IPS-18c (cell line): ENCODE data around the gene INO80D.
"Not testable (repeated sequence)": the region's sequence is repeated elsewhere in the genome, so short reads cannot be mapped to it uniquely, and the experiment has no call there.

ENCODE experiments used
- H3K4me3 ChIP-seq: 2 replicates; pipeline ENCODE4 v1.7.0; 2013; ENCODE audit warnings: low read depth, mild to moderate bottlenecking, low read length, moderate library complexity; ENCODE audit not compliant: insufficient read depth
- H3K9me3 ChIP-seq: one replicate; pipeline ENCODE4 v1.6.1; 2013; ENCODE audit warnings: mild to moderate bottlenecking, low read length, moderate library complexity; ENCODE audit not compliant: control insufficient read depth, insufficient read depth

The INO80D gene

GRCh38 chr2:206085742-206086445 lies at the start of gene INO80D:
TSS of gene INO80D (minus strand) at chr2:206086174. CDS start at chr2:206063016, 23,158 bp downstream.
- H3K4me3 ChIP-seq: peak within 1 kb of the TSS; percentile 80
- H3K9me3 ChIP-seq: no peaks in the 10 kb centered on the region

GRCh38 chr2:206127656-206128055 lies 41.7 kb upstream of the INO80D start:
- no peak overlapping the region for H3K4me3 ChIP-seq
- no peaks in the 10 kb centered on the region for H3K9me3 ChIP-seq

GRCh38 chr2:206125901-206126300 lies 39.9 kb upstream of the INO80D start:
- Histone ChIP-seq H3K4me3 (no peak overlapping the region), H3K9me3 (peaks cover 2% of the 10 kb centered on the region)

- not testable (repeated sequence) for H3K4me3 ChIP-seq
Observed at GRCh38 chr2:206122569-206122968, 36.6 kb upstream of the INO80D start.

DNA sequence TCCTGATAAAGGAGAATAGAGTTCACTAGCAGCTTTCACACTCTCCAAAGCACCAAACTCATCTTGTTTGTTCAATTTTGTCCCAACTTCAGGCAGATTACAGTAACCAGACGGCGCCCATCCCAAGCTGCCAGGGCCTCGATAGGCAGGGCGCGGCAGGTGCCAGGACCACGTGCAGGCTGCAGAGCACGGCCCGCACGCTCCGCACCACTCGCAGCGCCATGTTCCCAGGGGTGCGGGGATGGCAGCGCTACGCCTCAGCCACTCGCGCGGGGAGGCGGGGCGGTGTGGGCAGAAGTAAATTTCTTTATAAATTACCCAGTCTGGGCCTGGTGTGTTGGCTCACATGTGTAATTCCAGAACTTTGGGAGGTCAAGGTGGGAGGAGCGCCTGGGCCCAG lies 30.3 kb upstream of the INO80D start:
- Histone ChIP-seq H3K4me3 (no peak overlapping the region), H3K9me3 (peaks cover 2% of the 10 kb centered on the region)

More at GRCh38 chr2:206122569-206122968, 36.6 kb upstream of the INO80D start:
- not testable (repeated sequence) for H3K9me3 ChIP-seq

DNA sequence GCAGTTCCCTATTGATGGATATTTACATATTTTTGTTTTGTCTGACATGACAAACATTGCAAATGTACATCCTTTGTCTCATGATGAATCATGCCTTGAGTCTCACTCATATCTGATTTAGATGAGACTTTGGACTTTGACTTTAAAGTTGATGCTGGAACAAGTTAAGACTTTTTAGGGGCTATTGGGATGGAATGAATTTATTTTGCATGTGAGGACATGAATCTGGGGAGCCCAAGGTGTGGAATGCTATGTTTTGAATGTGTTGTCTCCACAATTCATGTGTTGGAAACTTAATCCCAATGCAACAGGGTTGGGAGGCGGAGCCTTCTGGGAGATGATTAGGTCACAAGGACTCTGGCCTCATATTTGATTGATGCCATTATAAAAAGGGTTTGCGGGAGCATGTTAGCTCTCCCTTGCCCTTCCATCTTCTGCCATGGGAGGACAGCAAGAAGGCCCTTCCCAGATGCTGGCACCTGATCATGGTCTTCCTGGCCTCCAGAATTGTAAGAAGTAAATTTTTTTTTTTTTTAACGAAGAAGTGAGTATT lies 29.1 kb upstream of the INO80D start:
- H3K4me3 ChIP-seq: no peak overlapping the region
- H3K9me3 ChIP-seq: peaks cover 2% of the 10 kb centered on the region

GRCh38 chr2:206112846-206113547 lies 27.0 kb upstream of the INO80D start:
- no peak overlapping the region for H3K4me3 ChIP-seq
- peaks cover 2% of the 10 kb centered on the region for H3K9me3 ChIP-seq

DNA sequence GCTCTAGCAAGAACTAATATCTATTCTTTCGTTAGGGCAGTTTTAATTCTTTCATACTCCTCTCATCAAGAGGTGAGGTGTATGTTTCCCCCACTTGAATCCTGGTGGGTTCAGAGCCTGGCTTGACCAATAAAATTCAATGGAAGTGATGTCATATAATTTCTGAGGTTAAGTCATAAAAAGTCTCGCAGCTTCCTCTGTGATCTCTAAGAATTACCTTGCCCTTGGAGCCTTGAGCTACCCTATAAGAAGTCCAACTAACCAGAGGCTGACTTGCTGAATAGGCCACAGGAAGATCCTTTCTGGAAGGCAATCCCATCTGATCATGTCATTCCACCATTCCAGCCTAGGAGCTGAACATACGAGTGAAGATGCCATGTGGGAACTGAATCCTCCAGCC lies 26.1 kb upstream of the INO80D start:
- Histone ChIP-seq H3K9me3 (peaks cover 2% of the 10 kb centered on the region), H3K4me3 (no peak overlapping the region)

GRCh38 chr2:206108713-206109112 lies 22.7 kb upstream of the INO80D start:
- H3K9me3 ChIP-seq: peaks cover 2% of the 10 kb centered on the region

GRCh38 chr2:206105541-206105940 lies 19.6 kb upstream of the INO80D start:
- no peak overlapping the region for H3K4me3 ChIP-seq
- H3K9me3 ChIP-seq: peaks cover 2% of the 10 kb centered on the region

More at GRCh38 chr2:206108713-206109112, 22.7 kb upstream of the INO80D start:
- no peak overlapping the region for H3K4me3 ChIP-seq

- no peak overlapping the region for H3K4me3 ChIP-seq
- H3K9me3 ChIP-seq: peaks cover 2% of the 10 kb centered on the region
Observed at GRCh38 chr2:206105038-206105437, 19.1 kb upstream of the INO80D start.

DNA sequence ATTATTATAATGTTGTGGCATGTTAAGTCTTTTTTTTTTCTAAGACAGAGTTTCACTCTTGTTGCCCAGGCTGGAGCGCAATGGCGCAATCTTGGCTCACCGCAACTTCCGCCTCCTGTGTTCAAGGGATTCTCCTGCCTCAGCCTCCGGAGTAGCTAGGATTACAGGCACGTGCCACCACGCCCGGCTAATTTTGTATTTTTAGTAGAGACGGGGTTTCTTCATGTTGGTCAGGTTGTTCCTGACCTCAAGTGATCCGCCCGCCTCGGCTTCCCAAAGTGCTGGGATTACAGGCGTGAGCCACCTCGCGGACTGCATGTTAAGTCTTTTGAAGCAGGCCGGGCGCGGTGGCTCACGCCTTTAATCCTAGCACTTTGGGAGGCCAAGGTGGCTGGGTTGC lies 12.9 kb upstream of the INO80D start:
- H3K4me3 ChIP-seq, H3K9me3 ChIP-seq: not testable (repeated sequence)

- H3K4me3 ChIP-seq: no peak overlapping the region
- H3K9me3 ChIP-seq: no peaks in the 10 kb centered on the region
Observed at GRCh38 chr2:206098471-206098870, 12.5 kb upstream of the INO80D start.

DNA sequence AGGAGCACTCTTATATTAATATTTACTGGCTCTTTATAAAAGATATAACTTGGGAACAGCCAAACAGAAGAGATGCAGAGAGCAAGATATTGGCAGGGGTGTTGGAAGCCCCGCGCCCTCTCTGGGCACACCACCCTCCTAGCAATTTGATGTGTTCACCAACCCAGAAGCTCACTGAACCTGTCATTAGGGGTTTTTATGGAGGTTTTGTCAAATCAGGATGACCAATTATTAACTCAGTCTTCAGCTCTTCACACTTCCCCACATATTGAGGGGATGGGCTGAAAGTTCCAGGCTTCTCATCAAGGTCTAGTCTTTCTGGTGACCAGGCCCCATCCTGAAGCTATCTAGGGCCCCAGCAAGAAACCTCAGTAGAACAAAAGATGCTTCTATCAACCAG lies 10.9 kb upstream of the INO80D start:
- Histone ChIP-seq H3K9me3 (no peaks in the 10 kb centered on the region), H3K4me3 (no peak overlapping the region)

DNA sequence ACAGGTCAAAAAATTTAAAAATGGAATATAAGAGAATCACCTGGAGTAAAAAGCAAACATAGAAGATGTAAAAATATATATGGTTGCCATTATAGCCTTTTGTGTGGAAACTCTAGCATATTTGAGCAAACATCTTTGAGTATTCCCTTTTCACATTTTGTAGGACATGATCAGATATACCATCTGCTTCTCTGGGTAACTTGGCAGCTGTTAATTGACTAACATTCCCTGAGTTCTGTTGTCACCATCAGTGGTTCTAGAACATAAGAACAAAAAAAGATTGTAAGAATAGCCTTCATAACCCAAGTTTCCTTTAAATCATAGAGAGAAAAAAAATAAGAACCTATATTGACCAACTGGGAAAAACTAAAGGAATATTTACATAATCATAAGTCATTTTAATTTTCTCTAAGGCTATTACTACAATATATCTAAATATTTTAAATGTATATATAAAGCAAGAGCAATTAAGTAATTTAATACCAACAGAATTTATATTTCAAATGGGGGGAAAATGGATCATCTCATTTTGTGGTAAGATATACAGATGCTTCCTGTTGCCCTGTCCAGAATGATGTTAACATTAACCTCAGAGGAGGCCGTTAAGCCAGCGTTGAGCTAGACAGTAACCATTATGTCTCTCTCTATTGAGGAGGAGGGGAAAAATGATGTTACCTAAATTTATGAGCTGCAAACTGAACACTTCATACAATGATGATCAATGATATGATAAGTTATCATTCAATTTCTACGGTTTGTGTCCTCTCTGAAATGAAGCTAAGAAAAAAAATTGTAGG lies 9.8 kb upstream of the INO80D start:
- Histone ChIP-seq H3K4me3 (no peak overlapping the region), H3K9me3 (no peaks in the 10 kb centered on the region)

- no peaks in the 10 kb centered on the region for H3K9me3 ChIP-seq
- no peak overlapping the region for H3K4me3 ChIP-seq
Observed at GRCh38 chr2:206092297-206092696, 6.3 kb upstream of the INO80D start.

- no peaks in the 10 kb centered on the region for H3K9me3 ChIP-seq
- no peak overlapping the region for H3K4me3 ChIP-seq
Observed at GRCh38 chr2:206088248-206088647, 2.3 kb upstream of the INO80D start.
